Activated naive CD4-positive, alpha-beta T cell treated with anti-CD3 and anti-CD28 coated beads, Interleukin-2, amount 50 U/mL, for 72 hours (primary cell): ENCODE results near the gene CSNK1A1L. TPM values are rescaled to one million over a fixed set of nuclear protein-coding genes. Genes with fewer than 3 reads are reported as not detected.
"Not testable (repeated sequence)": the region's sequence is repeated elsewhere in the genome, so short reads cannot be mapped to it uniquely, and the experiment has no call there.

Experiments used
- ATAC-seq, 2 donors: fragments of 150-1000 bp; cut with Tn5 transposase; 2 replicates each; pipeline ENCODE4 v1.10.0; 2021; ENCODE audit warnings: mild to moderate bottlenecking in 2 of 2, moderate library complexity in 2 of 2
- DNase-seq, 2 donors: peaks; one replicate each; pipeline ENCODE4 v3.0.0; 2021 to 2022; ENCODE audit warnings: low spot score in 2 of 2
- H3K27ac Mint-ChIP-seq, 2 donors: one replicate each; pipeline ENCODE4 v1.8.0; 2022; ENCODE audit warnings: mild to moderate bottlenecking in 2 of 2, mixed read lengths in 2 of 2
- H3K36me3 Mint-ChIP-seq, 2 donors: one replicate each; pipeline ENCODE4 v1.8.0; 2022; ENCODE audit warnings: mixed read lengths in 2 of 2
- H3K9me3 Mint-ChIP-seq, 2 donors: one replicate each; pipeline ENCODE4 v1.8.0; 2022; ENCODE audit warnings: mixed read lengths in 2 of 2
- total RNA-seq, 2 donors: library from RNA; stranded (reverse); gene quantifications; one replicate each; pipeline ENCODE4 v1.2.3, GENCODE V29; 2022

Gene CSNK1A1L
- total RNA-seq, 2 donors from 2014 or later: not detected

- no peak for ATAC-seq
- Mint-ChIP-seq H3K9me3 (no peaks in the 10 kb centered on the region), H3K27ac (no peak overlapping the region), H3K36me3 (no peaks in the 10 kb centered on the region)
- no peak for DNase-seq
Measured at GRCh38 chr13:37075164-37075563, 30.3 kb downstream of the CSNK1A1L start.

- no peak overlapping the region for H3K27ac Mint-ChIP-seq
- no peaks in the 10 kb centered on the region for H3K9me3 Mint-ChIP-seq
- no peak for ATAC-seq
- DNase-seq: no peak
- H3K36me3 Mint-ChIP-seq: no peaks in the 10 kb centered on the region
Measured at GRCh38 chr13:37074703-37075102, 30.8 kb downstream of the CSNK1A1L start.

GRCh38 chr13:37072024-37072423, 33.4 kb downstream of the CSNK1A1L start:
- Mint-ChIP-seq H3K36me3 (no peaks in the 10 kb centered on the region), H3K9me3 (no peaks in the 10 kb centered on the region), H3K27ac (no peak overlapping the region)
- no peak for DNase-seq
- no peak for ATAC-seq

- no peaks in the 10 kb centered on the region for H3K9me3 Mint-ChIP-seq
- no peak overlapping the region for H3K27ac Mint-ChIP-seq
- no peak for DNase-seq
- no peaks in the 10 kb centered on the region for H3K36me3 Mint-ChIP-seq
- ATAC-seq: no peak
Measured at GRCh38 chr13:37070956-37071355, 34.5 kb downstream of the CSNK1A1L start.

DNA sequence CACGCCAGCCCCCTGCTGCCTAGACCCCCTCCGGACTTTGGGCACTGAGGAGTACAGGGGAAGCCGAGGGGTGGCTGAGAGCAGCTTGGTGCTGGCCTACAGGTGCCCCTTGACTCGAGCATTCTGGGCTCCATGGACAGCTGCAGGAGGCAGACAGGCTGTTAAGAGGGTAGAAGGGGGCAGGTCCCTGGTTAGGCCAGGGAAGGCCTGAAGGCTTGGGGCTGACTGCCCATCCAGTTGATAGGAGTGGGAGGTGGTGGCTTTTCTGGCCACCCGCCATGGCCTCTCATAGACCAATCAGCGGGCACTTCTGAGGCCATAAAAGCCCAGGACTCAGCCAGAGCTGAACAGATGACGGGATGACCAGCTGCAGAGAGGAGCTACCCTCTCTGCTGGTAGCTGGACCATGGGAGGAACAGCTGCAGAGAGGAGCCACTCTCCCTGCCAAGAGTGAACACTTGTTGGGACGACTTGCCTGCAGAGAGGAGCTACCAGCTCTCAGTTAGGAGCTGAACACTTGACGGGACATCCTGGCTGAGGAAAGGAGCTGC, 35.2 kb downstream of the CSNK1A1L start:
- ATAC-seq (no peak), DNase-seq (no peak)
- no peaks in the 10 kb centered on the region for H3K9me3 Mint-ChIP-seq
- H3K36me3 Mint-ChIP-seq: no peaks in the 10 kb centered on the region
- H3K27ac Mint-ChIP-seq: no peak overlapping the region

DNA sequence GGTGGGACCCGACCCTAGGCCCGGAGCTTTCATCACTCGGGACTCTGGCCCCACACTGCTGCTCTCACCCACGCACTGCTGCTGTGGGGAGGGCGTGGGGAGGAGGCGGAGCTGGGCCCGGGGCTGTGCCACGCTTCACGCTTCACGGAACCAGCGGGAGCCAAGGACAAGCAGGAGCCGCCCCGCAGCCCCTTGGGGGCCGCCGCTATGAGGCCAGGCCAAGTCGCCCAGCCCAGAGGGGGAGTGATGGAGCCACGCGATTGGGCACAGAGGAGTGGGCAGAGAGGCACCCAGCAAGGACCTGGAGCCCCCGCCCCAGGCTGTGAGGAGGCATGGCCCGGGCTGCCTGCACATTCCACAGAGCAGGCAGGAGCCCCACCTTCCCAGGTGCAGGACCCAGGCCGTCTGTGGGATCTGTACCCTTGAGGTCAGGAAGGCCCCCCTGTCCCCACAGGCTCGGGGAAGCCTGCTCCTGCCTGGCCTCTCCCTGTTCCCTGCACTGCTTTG, 35.8 kb downstream of the CSNK1A1L start:
- DNase-seq (no peak), ATAC-seq (no peak)
- no peaks in the 10 kb centered on the region for H3K36me3 Mint-ChIP-seq
- no peaks in the 10 kb centered on the region for H3K9me3 Mint-ChIP-seq
- H3K27ac Mint-ChIP-seq: no peak overlapping the region

DNA sequence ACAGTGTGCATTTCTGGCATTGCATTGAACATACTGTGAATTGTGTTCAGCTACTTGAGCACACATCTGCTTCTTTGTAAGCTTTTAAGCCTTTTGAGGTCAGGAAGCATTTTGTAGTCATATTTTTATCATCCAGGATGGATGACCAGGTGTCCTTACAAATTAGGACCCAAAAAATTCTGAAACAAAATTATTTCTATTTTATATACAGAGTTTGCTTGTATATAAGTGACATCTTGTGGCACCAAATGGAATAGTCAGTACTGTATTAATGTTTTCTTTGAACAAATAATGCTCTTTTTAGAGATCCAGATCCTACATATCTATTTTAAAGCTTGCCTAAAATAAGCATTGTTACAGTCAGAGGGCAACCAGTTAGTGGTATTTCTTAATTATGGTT, 36.5 kb downstream of the CSNK1A1L start:
- Mint-ChIP-seq H3K36me3 (no peaks in the 10 kb centered on the region), H3K27ac (no peak overlapping the region), H3K9me3 (no peaks in the 10 kb centered on the region)
- ATAC-seq (no peak), DNase-seq (no peak)

DNA sequence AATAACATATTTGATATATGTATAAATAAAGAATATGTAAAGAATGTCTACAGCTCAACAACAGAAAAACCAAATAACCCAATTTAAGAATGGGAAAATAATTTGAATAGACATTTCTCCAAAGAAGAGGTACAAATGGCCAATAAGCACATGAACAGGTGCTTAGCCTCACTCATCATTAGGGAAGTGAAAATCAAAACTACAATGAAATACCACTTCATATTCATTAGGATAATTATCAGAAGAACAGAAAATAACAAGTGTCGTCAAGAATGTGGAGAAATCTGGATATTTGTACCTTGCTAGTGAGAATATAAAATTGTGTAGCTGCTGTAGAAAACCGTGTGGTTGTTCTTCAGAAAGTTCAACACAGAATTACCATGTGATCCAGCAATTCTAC, 37.6 kb downstream of the CSNK1A1L start:
- ATAC-seq (no peak), DNase-seq (no peak)
- H3K36me3 Mint-ChIP-seq: no peaks in the 10 kb centered on the region
- H3K27ac Mint-ChIP-seq: no peak overlapping the region
- no peaks in the 10 kb centered on the region for H3K9me3 Mint-ChIP-seq

DNA sequence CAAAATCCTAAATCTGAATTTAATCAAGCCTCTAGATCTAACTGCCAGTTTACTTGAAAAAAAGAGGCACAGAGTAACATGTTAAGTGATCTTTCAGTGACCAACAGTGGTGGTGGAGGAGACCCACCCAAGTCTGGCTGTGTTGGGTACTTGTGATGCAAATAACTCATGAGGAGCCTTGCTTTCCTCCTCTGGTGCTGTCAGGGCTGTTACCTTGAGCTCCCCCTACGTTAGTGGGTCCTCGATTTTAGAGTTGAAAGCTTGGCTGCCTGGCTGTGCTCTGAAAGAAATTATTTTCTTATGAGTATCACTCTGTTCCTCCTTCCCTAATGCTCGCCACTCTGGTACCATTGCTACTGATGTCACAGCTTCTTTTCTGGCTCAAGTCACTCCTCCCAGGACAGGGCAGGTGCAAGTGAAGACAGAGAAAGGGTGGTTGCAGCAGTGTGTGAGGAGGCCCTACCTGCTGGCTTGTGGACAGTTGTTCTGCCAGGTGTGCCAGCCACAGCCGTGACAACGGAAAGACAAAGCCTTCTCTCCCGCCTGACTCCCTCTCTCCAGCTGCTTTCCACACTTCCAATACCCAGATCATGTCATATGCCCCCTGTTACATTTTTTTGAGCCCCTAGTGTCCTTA, 39.5 kb downstream of the CSNK1A1L start:
- Mint-ChIP-seq H3K36me3 (no peaks in the 10 kb centered on the region), H3K27ac (no peak overlapping the region), H3K9me3 (no peaks in the 10 kb centered on the region)
- ATAC-seq (no peak), DNase-seq (no peak)

DNA sequence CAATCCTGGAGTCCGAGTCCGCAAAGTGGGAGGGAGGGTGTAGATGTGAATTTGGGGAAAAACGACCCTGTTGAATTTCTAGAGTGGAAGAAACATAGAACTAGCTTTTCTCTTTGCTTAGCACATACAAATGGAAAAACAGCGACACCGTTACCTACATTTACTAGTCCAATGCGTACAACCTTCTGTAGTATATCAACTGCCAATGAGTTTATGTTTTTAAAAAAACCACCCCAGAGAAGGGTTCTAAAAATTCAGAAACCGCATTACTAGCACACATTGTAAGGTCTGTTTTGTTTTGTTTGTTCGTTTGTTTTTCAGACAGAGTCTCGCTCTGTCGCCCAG, 45.6 kb downstream of the CSNK1A1L start:
- DNase-seq (no peak), ATAC-seq (no peak)
- Mint-ChIP-seq H3K27ac (peak overlapping the region; percentile 96 to 98), H3K9me3 (no peaks in the 10 kb centered on the region), H3K36me3 (peaks cover 12 to 20% of the 10 kb centered on the region in 2 donors)

DNA sequence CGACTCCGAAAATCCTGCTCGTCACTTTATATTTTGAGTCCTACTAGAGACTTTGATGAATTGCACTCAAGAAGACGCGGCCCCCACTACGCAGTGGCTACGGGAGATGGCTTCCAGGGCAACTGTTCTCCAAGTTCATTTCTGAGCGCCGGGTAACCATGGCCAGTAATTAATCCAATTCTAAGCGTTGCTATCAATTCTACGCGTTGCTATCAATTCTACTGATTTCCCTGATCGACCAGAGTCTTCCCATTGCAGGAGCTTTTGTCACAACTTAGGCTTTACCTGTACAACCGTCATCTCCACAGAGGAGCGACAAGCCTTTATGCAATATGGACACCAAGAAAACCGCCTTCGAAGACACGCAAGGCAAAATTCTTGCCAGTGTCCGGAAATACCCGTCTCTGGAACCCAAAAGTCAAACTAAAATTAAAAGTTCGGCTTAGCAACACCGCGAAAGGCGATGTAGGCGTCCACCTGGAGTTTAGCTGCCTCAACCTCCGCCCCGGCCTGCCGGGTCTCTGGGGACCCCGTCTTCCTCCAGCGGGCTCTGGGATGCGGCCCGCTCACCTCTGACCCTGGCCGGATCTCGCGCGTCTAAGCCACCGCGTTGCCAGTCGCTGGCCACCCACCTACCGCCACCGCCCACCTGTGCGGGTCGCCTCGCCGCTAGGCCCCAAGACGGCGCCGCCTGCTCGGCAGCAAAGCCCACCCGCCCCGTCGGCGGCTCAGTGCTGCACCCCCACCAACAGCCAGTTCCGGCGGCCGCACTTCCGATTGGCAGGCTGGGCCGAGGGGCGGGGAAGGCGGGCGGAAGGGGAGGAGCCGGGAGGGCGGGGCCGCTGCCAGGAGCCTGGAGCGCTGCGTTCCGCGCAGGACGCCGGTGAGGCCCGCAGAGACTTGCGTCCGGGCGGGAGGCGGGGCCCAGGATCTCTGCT, 46.3 kb downstream of the CSNK1A1L start, which contains the start of gene SUPT20H:
Gene SUPT20H (minus strand): TSS at position 779 of the 938 bp plus-strand sequence. CDS start 8,198 bp downstream, outside the sequence.
- Mint-ChIP-seq H3K27ac (peak within 1 kb of the TSS; percentile 96 to 98), H3K36me3 (peaks cover 12 to 20% of the 10 kb centered on the region in 2 donors), H3K9me3 (no peaks in the 10 kb centered on the region)
- ATAC-seq (peak; percentile 99), DNase-seq (peak; percentile 90)

DNA sequence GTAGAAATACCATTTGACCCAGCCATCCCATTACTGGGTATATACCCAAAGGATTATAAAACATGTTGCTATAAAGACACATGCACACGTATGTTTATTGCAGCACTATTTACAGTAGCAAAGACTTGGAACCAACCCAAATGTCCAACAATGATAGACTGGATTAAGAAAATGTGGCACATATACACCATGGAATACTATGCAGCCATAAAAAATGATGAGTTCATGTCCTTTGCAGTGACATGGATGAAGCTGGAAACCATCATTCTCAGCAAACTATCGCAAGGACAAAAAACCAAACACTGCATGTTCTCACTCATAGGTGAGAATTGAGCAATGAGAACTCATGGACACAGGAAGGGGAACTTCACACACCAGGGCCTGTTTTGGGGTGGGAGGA, 49.2 kb downstream of the CSNK1A1L start:
- ATAC-seq, H3K9me3 Mint-ChIP-seq, DNase-seq, H3K27ac Mint-ChIP-seq: not testable (repeated sequence)
- H3K36me3 Mint-ChIP-seq: peaks cover 18 to 32% of the 10 kb centered on the region in 2 donors

Other genes starting within 250 kb of the CSNK1A1L start
- gene SMAD9, start 185.4 kb downstream of the CSNK1A1L start, total RNA-seq: under 1 TPM in 1 of 2 donors, not detected in 1; 0.80 TPM
- 10 to 100 TPM; 18.6 to 30.4 TPM for gene ALG5, start 106.3 kb downstream of the CSNK1A1L start, total RNA-seq
- gene EXOSC8, start 104.9 kb downstream of the CSNK1A1L start, total RNA-seq: 100 to 1,000 TPM; 125 to 159 TPM
- 10 to 100 TPM; 73.3 to 76.2 TPM for gene SUPT20H, start 46.0 kb downstream of the CSNK1A1L start, total RNA-seq